ENCODE data around the gene ATG4A.

DNA sequence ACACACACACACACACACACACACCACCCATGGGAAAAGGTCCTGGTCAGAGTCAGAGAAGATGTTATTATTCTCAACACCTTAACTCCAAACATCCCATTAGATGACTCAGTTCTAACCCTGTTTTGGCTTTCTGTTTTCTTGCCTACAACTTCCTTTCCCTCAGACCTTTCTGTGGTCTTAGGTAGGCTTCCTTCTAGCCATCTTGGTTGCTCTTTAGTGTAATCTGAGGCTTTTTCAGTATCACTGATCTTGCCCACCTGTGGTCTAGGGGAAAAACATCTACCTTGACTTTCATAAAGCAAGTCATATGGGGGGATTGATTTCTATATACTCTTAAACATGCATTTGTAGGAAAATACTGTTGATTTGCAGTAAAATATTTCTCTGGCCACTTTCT, 56.9 kb downstream of the ATG4A start:
- TF ChIP-seq ZNF274 (IDR thresholded peaks at IDR 0.05; ENCODE audit: low read depth, low read length) (no peak), YY1 (IDR thresholded peaks at IDR 0.05; ENCODE audit: insufficient read depth, insufficient read length) (no peak), SUZ12 (IDR thresholded peaks at IDR 0.05; ENCODE audit: extremely low read depth, insufficient read depth, insufficient read length) (no peak)

Data from NT2/D1 (cell line).